ENCODE data around the gene MAP3K15.
"Not testable (repeated sequence)": the region's sequence is repeated elsewhere in the genome, so short reads cannot be mapped to it uniquely, and the experiment has no call there.

DNA sequence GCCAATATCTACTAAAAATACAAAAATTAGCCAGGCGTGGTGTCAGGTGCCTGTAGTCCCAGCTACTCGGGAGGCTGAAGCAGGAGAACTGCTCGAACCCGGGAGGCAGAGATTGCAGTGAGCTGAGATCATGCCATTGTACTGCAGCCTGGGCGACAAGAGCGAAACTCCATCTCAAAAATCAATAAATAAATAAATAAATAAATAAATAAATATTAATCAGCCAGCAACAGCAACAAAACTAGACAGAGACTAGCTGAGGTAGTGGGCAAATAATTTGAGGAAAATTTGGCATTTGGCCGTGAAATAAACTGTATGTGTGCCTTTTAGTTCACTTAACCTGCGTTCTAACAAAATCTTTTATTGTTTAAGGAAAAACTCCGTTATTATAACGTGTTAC, 69.5 kb downstream of the MAP3K15 start:
- TF ChIP-seq, protein P1, sequence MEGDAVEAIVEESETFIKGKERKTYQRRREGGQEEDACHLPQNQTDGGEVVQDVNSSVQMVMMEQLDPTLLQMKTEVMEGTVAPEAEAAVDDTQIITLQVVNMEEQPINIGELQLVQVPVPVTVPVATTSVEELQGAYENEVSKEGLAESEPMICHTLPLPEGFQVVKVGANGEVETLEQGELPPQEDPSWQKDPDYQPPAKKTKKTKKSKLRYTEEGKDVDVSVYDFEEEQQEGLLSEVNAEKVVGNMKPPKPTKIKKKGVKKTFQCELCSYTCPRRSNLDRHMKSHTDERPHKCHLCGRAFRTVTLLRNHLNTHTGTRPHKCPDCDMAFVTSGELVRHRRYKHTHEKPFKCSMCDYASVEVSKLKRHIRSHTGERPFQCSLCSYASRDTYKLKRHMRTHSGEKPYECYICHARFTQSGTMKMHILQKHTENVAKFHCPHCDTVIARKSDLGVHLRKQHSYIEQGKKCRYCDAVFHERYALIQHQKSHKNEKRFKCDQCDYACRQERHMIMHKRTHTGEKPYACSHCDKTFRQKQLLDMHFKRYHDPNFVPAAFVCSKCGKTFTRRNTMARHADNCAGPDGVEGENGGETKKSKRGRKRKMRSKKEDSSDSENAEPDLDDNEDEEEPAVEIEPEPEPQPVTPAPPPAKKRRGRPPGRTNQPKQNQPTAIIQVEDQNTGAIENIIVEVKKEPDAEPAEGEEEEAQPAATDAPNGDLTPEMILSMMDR (IDR thresholded peaks at IDR 0.05), result not testable (repeated sequence)
- not testable (repeated sequence) for TF ChIP-seq POLR2A (IDR thresholded peaks at IDR 0.05)

Data from body of pancreas (tissue), 4 donors.